ENCODE results near the gene GGT1. TPM values are rescaled to one million over a fixed set of nuclear protein-coding genes. Genes with fewer than 3 reads are reported as not detected.
"Not testable (repeated sequence)": the region's sequence is repeated elsewhere in the genome, so short reads cannot be mapped to it uniquely, and the experiment has no call there.

GGT1 gene
- total RNA-seq, 2 donors from 2014 or later = 31.3 to 48.4 TPM

GRCh38 chr22:24592058-24592850, 10.7 kb upstream of the GGT1 start:
- H3K27ac Mint-ChIP-seq = peak overlapping the region in 1 of 2 donors; percentile 90
- no peak for DNase-seq (ENCODE audit: low spot score in 2 of 2)
- H3K36me3 Mint-ChIP-seq = no peaks in the 10 kb centered on the region
- H3K9me3 Mint-ChIP-seq = no peaks in the 10 kb centered on the region
- peak; percentile 7 to 22 for ATAC-seq

GRCh38 chr22:24592851-24593558, 10.0 kb upstream of the GGT1 start, which contains the start of gene LRRC75B:
LRRC75B (minus strand) TSS chr22:24593073; CDS start chr22:24593039, 34 bp downstream.
- Mint-ChIP-seq H3K36me3 (no peaks in the 10 kb centered on the region), H3K9me3 (no peaks in the 10 kb centered on the region), H3K27ac (peak within 1 kb of the TSS in 1 of 2 donors; percentile 90)
- ATAC-seq = peak; percentile 79 to 83
- peak in 1 of 2 donors; percentile 56 for DNase-seq (ENCODE audit: low spot score in 2 of 2)

- H3K36me3 Mint-ChIP-seq; H3K27ac Mint-ChIP-seq; ATAC-seq; DNase-seq (ENCODE audit: low spot score in 2 of 2); H3K9me3 Mint-ChIP-seq: not testable (repeated sequence)
Observed at GRCh38 chr22:24593559-24593835, 9.5 kb upstream of the GGT1 start.

GRCh38 chr22:24593836-24594568, 9.0 kb upstream of the GGT1 start:
- no peak for DNase-seq (ENCODE audit: low spot score in 2 of 2)
- H3K36me3 Mint-ChIP-seq = no peaks in the 10 kb centered on the region
- no peak for ATAC-seq

GRCh38 chr22:24594569-24595120, 8.3 kb upstream of the GGT1 start:
- no peaks in the 10 kb centered on the region for H3K36me3 Mint-ChIP-seq
- no peak overlapping the region for H3K27ac Mint-ChIP-seq
- no peak for ATAC-seq
- H3K9me3 Mint-ChIP-seq = no peaks in the 10 kb centered on the region
- no peak for DNase-seq (ENCODE audit: low spot score in 2 of 2)

More at GRCh38 chr22:24593836-24594568, 9.0 kb upstream of the GGT1 start:
- no peaks in the 10 kb centered on the region for H3K9me3 Mint-ChIP-seq
- H3K27ac Mint-ChIP-seq = no peak overlapping the region

GRCh38 chr22:24595228-24595627, 7.8 kb upstream of the GGT1 start:
- no peak for DNase-seq (ENCODE audit: low spot score in 2 of 2)
- Mint-ChIP-seq H3K27ac (peak overlapping the region in 1 of 2 donors; percentile 25), H3K36me3 (no peaks in the 10 kb centered on the region), H3K9me3 (no peaks in the 10 kb centered on the region)
- ATAC-seq = no peak

- Mint-ChIP-seq H3K9me3 (no peaks in the 10 kb centered on the region), H3K36me3 (no peaks in the 10 kb centered on the region), H3K27ac (no peak overlapping the region)
- DNase-seq (ENCODE audit: low spot score in 2 of 2) (no peak), ATAC-seq (no peak)
Observed at GRCh38 chr22:24595863-24596262, 7.1 kb upstream of the GGT1 start.

- not testable (repeated sequence) for H3K36me3 Mint-ChIP-seq; H3K27ac Mint-ChIP-seq; H3K9me3 Mint-ChIP-seq; ATAC-seq; DNase-seq (ENCODE audit: low spot score in 2 of 2)
Observed at GRCh38 chr22:24597076-24597475, 5.9 kb upstream of the GGT1 start.

GRCh38 chr22:24599514-24599913, 3.5 kb upstream of the GGT1 start:
- H3K36me3 Mint-ChIP-seq = no peaks in the 10 kb centered on the region
- DNase-seq (ENCODE audit: low spot score in 2 of 2) (no peak), ATAC-seq (no peak)
- no peaks in the 10 kb centered on the region for H3K9me3 Mint-ChIP-seq
- H3K27ac Mint-ChIP-seq = peak overlapping the region; percentile 22 to 40

GRCh38 chr22:24599958-24600715, 2.9 kb upstream of the GGT1 start:
- not testable (repeated sequence) for ATAC-seq
- H3K27ac Mint-ChIP-seq = peak overlapping the region in 1 of 2 donors; percentile 22

GRCh38 chr22:24601217-24602104, 1.5 kb upstream of the GGT1 start:
- no peak for DNase-seq (ENCODE audit: low spot score in 2 of 2)
- ATAC-seq = peak in 1 of 2 donors; percentile 25
- no peaks in the 10 kb centered on the region for H3K36me3 Mint-ChIP-seq
- H3K9me3 Mint-ChIP-seq = no peaks in the 10 kb centered on the region
- peak overlapping the region in 1 of 2 donors; percentile 44 for H3K27ac Mint-ChIP-seq

More at GRCh38 chr22:24599958-24600715, 2.9 kb upstream of the GGT1 start:
- H3K36me3 Mint-ChIP-seq; H3K9me3 Mint-ChIP-seq; DNase-seq (ENCODE audit: low spot score in 2 of 2): not testable (repeated sequence)

- ATAC-seq; DNase-seq (ENCODE audit: low spot score in 2 of 2); H3K27ac Mint-ChIP-seq; H3K36me3 Mint-ChIP-seq; H3K9me3 Mint-ChIP-seq: not testable (repeated sequence)
Observed at GRCh38 chr22:24602105-24602749, 766 bp upstream of the GGT1 start.

GRCh38 chr22:24603770-24604629, 1.0 kb downstream of the GGT1 start:
- ATAC-seq (peak; percentile 52), DNase-seq (ENCODE audit: low spot score in 2 of 2) (peak in 1 of 2 donors; percentile 22)
- H3K9me3 Mint-ChIP-seq, H3K36me3 Mint-ChIP-seq: not testable (repeated sequence)
- peak overlapping the region; percentile 5 to 43 for H3K27ac Mint-ChIP-seq

GRCh38 chr22:24606340-24606739, 3.3 kb downstream of the GGT1 start:
- H3K9me3 Mint-ChIP-seq; H3K27ac Mint-ChIP-seq; DNase-seq (ENCODE audit: low spot score in 2 of 2); H3K36me3 Mint-ChIP-seq: not testable (repeated sequence)
- peak in 1 of 2 donors; percentile 17 for ATAC-seq
